Gastrocnemius medialis (tissue), 4 donors: ENCODE results near the gene DLX4.

ENCODE experiments used
- POLR2A ChIP-seq, 2 donors: fragments of 450-650 bp; IDR thresholded peaks; one replicate each; pipeline ENCODE4 v1.6.1; 2017; ENCODE audit warnings: antibody characterized with exemption in 2 of 2, mild to moderate bottlenecking in 2 of 2, moderate library complexity in 2 of 2
- TF ChIP-seq, protein P1 (sequence below), 5 experiments: fragments of 450-650 bp in 3 of 5; fragments of 200-600 bp in 2 of 5; sonication (generic) in 2 of 5; IDR thresholded peaks in 4 of 5; conservative IDR thresholded peaks in 1 of 5; 1 replicate in 4 of 5; 2 replicates in 1 of 5; pipeline ENCODE4 v1.5.1; 2016 to 2019; ENCODE audit warnings: antibody characterized with exemption in 5 of 5, mild to moderate bottlenecking in 3 of 5, moderate library complexity in 3 of 5

DNA sequence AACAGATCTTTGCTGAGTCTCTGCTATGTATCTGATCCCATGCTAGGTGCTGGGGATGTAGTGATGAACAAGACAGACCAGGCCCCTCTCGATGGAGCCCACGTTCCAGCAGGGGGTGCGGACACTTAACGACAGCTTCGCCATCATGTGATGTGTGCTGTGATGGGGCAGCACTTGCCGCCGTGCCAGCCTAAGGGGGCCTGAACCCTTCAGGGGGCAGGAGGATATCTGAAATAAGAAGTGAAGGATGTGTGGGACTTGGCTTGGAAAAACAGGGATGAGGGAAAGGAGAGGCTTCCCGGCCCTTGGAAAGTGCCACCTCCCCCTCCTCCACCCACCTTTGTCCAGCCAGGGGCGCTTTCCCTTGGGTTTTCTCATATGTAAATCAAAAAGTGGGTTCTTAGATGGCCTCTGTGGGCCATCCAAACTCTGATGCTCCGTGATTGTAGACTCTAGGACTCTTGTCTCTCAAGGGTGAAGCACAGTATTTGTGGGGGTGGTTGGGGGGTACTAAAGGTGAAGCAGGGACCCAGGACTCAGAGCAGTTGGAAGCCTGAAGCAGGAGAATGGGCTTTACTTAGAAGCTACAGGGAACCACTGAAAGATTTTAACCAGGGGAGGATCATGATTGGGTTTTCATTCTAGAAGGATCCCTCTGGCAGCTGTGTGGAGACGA lies 30.0 kb downstream of the DLX4 start:
- TF ChIP-seq, protein P1, sequence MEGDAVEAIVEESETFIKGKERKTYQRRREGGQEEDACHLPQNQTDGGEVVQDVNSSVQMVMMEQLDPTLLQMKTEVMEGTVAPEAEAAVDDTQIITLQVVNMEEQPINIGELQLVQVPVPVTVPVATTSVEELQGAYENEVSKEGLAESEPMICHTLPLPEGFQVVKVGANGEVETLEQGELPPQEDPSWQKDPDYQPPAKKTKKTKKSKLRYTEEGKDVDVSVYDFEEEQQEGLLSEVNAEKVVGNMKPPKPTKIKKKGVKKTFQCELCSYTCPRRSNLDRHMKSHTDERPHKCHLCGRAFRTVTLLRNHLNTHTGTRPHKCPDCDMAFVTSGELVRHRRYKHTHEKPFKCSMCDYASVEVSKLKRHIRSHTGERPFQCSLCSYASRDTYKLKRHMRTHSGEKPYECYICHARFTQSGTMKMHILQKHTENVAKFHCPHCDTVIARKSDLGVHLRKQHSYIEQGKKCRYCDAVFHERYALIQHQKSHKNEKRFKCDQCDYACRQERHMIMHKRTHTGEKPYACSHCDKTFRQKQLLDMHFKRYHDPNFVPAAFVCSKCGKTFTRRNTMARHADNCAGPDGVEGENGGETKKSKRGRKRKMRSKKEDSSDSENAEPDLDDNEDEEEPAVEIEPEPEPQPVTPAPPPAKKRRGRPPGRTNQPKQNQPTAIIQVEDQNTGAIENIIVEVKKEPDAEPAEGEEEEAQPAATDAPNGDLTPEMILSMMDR (IDR thresholded peaks at IDR 0.05 in 4 of 5, conservative IDR thresholded peaks at IDR 0.05 in 1 of 5), result no peak
- no peak for TF ChIP-seq POLR2A (IDR thresholded peaks at IDR 0.05)
